HEK293 (cell line): ENCODE measurements around the gene EDDM13.
A peak's percentile ranks its signal among the peaks of the same experiment; 100 is the strongest.

Experiments used
- EGR2 ChIP-seq: fragments of 450-650 bp; formaldehyde crosslinking; IDR thresholded peaks from 2 replicates; pipeline ENCODE4 v1.5.1; 2016; ENCODE audit warnings: low read depth, missing biosample characterization, missing genetic modification characterization
- GLI4 ChIP-seq: fragments of 450-650 bp; formaldehyde crosslinking; IDR thresholded peaks from 2 replicates; pipeline ENCODE4 v1.5.1; 2016; ENCODE audit warnings: missing biosample characterization, missing genetic modification characterization
- GLIS1 ChIP-seq: fragments of 450-650 bp; formaldehyde crosslinking; IDR thresholded peaks from 2 replicates; pipeline ENCODE4 v1.5.1; 2016; ENCODE audit warnings: missing biosample characterization, missing genetic modification characterization
- HOXC10 ChIP-seq: sonication (generic); formaldehyde crosslinking; IDR thresholded peaks from 2 replicates; pipeline ENCODE4 v1.8.1; 2023; ENCODE audit warnings: mild to moderate bottlenecking, missing genetic modification reagents
- KLF1 ChIP-seq: fragments of 450-650 bp; formaldehyde crosslinking; IDR thresholded peaks from 2 replicates; pipeline ENCODE4 v1.5.1; 2016; ENCODE audit warnings: missing biosample characterization, missing genetic modification characterization
- KLF7 ChIP-seq: fragments of 450-650 bp; formaldehyde crosslinking; IDR thresholded peaks from 2 replicates; pipeline ENCODE4 v1.5.1; 2016; ENCODE audit warnings: missing biosample characterization, missing genetic modification characterization, borderline replicate concordance
- KLF8 ChIP-seq: fragments of 450-650 bp; formaldehyde crosslinking; IDR thresholded peaks from 2 replicates; pipeline ENCODE4 v1.5.1; 2016; ENCODE audit warnings: missing biosample characterization, missing genetic modification characterization
- MZF1 ChIP-seq: fragments of 450-650 bp; formaldehyde crosslinking; IDR thresholded peaks from 2 replicates; pipeline ENCODE4 v1.5.1; 2017; ENCODE audit warnings: missing biosample characterization, missing genetic modification characterization, borderline replicate concordance
- SP2 ChIP-seq: fragments of 450-650 bp; formaldehyde crosslinking; IDR thresholded peaks from 2 replicates; pipeline ENCODE4 v1.5.1; 2016; ENCODE audit warnings: missing biosample characterization, missing genetic modification characterization
- SP3 ChIP-seq: fragments of 450-650 bp; formaldehyde crosslinking; IDR thresholded peaks from 2 replicates; pipeline ENCODE4 v1.5.1; 2016; ENCODE audit warnings: missing biosample characterization, missing genetic modification characterization
- SP7 ChIP-seq: fragments of 450-650 bp; formaldehyde crosslinking; IDR thresholded peaks from 2 replicates; pipeline ENCODE4 v1.5.1; 2016; ENCODE audit warnings: missing biosample characterization, missing genetic modification characterization
- ZBTB7A ChIP-seq: fragments of 450-650 bp; formaldehyde crosslinking; IDR thresholded peaks from 2 replicates; pipeline ENCODE4 v1.5.1; 2016; ENCODE audit warnings: low read depth, missing biosample characterization, missing genetic modification characterization
- ZBTB8A ChIP-seq: fragments of 450-650 bp; formaldehyde crosslinking; IDR thresholded peaks from 2 replicates; pipeline ENCODE4 v1.5.1; 2016; ENCODE audit warnings: missing biosample characterization, missing genetic modification characterization
- ZEB2 ChIP-seq: fragments of 450-650 bp; formaldehyde crosslinking; IDR thresholded peaks from 2 replicates; pipeline ENCODE4 v1.5.1; 2016; ENCODE audit warnings: missing biosample characterization, missing genetic modification characterization
- ZIC2 ChIP-seq: fragments of 450-650 bp; formaldehyde crosslinking; IDR thresholded peaks from 2 replicates; pipeline ENCODE4 v1.5.1; 2016; ENCODE audit warnings: missing biosample characterization, missing genetic modification characterization
- ZNF132 ChIP-seq: fragments of 450-650 bp; formaldehyde crosslinking; IDR thresholded peaks from 2 replicates; pipeline ENCODE4 v1.5.1; 2017; ENCODE audit warnings: missing biosample characterization, missing genetic modification characterization, borderline replicate concordance
- ZNF140 ChIP-seq: fragments of 450-650 bp; formaldehyde crosslinking; IDR thresholded peaks from 2 replicates; pipeline ENCODE4 v1.5.1; 2016; ENCODE audit warnings: missing biosample characterization, missing genetic modification characterization
- ZNF24 ChIP-seq: fragments of 450-650 bp; formaldehyde crosslinking; IDR thresholded peaks from 2 replicates; pipeline ENCODE4 v1.5.1; 2016; ENCODE audit warnings: missing biosample characterization, missing genetic modification characterization
- ZNF324 ChIP-seq: fragments of 450-650 bp; formaldehyde crosslinking; IDR thresholded peaks from 2 replicates; pipeline ENCODE4 v1.5.1; 2016; ENCODE audit warnings: missing biosample characterization, missing genetic modification characterization
- ZNF394 ChIP-seq: fragments of 450-650 bp; formaldehyde crosslinking; IDR thresholded peaks from 2 replicates; pipeline ENCODE4 v1.5.1; 2016; ENCODE audit warnings: missing biosample characterization, missing genetic modification characterization, mild to moderate bottlenecking, moderate library complexity, borderline replicate concordance
- ZNF423 ChIP-seq: fragments of 450-650 bp; formaldehyde crosslinking; IDR thresholded peaks from 2 replicates; pipeline ENCODE4 v1.5.1; 2016; ENCODE audit warnings: missing biosample characterization, missing genetic modification characterization
- ZNF501 ChIP-seq: fragments of 450-650 bp; formaldehyde crosslinking; IDR thresholded peaks from 2 replicates; pipeline ENCODE4 v1.5.1; 2016; ENCODE audit warnings: missing biosample characterization, missing genetic modification characterization
- ZNF548 ChIP-seq: fragments of 450-650 bp; formaldehyde crosslinking; IDR thresholded peaks from 2 replicates; pipeline ENCODE4 v1.5.1; 2016; ENCODE audit warnings: missing biosample characterization, missing genetic modification characterization
- ZNF623 ChIP-seq: fragments of 450-650 bp; formaldehyde crosslinking; IDR thresholded peaks from 2 replicates; pipeline ENCODE4 v1.5.1; 2016; ENCODE audit warnings: missing biosample characterization, missing genetic modification characterization
- ZNF629 ChIP-seq: fragments of 450-650 bp; formaldehyde crosslinking; IDR thresholded peaks from 2 replicates; pipeline ENCODE4 v1.5.1; 2017; ENCODE audit warnings: missing biosample characterization, missing genetic modification characterization
- ZNF843 ChIP-seq: fragments of 450-650 bp; formaldehyde crosslinking; IDR thresholded peaks from 2 replicates; pipeline ENCODE4 v1.5.1; 2016; ENCODE audit warnings: missing biosample characterization, missing genetic modification characterization
- ZXDB ChIP-seq: fragments of 450-650 bp; formaldehyde crosslinking; IDR thresholded peaks from 2 replicates; pipeline ENCODE4 v1.5.1; 2016; ENCODE audit warnings: missing biosample characterization, missing genetic modification characterization
- TF ChIP-seq, protein P1 (sequence below): fragments of 450-650 bp; formaldehyde crosslinking; conservative IDR thresholded peaks from 2 replicates; pipeline ENCODE4 v1.5.1; 2016; ENCODE audit warnings: low read depth, missing biosample characterization, missing genetic modification characterization
- TF ChIP-seq, protein P2 (sequence below): fragments of 450-650 bp; IDR thresholded peaks from 2 replicates; pipeline ENCODE4 v1.5.1; 2018; ENCODE audit warnings: missing biosample characterization, mild to moderate bottlenecking, missing genetic modification characterization
- TF ChIP-seq, protein P3 (sequence below): fragments of 450-650 bp; formaldehyde crosslinking; IDR thresholded peaks from 2 replicates; pipeline ENCODE4 v1.5.1; 2017; ENCODE audit warnings: missing biosample characterization, missing genetic modification characterization
- TF ChIP-seq, protein P4 (sequence below): fragments of 450-650 bp; formaldehyde crosslinking; IDR thresholded peaks from 2 replicates; pipeline ENCODE4 v1.5.1; 2016; ENCODE audit warnings: missing biosample characterization, missing genetic modification characterization, low read depth

Gene EDDM13

DNA sequence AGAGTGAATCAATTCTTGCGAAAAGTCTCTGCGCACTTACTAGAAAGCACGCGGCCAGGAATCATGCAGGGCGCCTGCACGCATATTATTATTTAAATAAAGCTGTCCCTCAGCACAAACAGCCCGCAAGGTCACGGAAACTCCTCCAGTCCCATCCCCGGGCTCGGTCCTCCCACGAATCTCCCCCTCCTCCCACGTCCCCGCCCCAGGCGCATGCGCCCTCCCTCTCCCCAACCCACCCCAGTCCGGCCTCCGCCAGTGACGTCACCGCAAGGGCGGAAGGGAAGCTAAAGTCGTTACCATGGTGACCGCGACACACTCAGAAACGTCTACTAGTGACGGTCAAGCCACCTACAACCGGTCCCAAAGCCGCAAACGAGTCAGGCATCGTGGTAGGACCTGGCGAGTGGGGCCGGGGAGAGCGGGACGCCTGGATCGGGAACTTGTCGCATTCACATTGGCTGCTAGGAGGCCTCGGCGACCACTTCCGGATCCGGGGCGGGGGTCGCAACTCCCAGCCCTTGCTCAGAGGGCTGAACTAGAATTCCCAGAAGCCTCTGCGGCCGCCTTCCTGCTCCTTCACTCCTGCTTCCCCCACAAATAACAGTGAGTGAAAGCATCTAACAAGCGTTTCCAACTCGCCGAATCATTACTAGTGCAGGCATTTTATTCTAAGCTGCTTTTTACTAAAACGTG is 42.0 kb downstream of the EDDM13 start, which contains the start of gene ZSCAN5A (continued):
- TF ChIP-seq, protein P1, sequence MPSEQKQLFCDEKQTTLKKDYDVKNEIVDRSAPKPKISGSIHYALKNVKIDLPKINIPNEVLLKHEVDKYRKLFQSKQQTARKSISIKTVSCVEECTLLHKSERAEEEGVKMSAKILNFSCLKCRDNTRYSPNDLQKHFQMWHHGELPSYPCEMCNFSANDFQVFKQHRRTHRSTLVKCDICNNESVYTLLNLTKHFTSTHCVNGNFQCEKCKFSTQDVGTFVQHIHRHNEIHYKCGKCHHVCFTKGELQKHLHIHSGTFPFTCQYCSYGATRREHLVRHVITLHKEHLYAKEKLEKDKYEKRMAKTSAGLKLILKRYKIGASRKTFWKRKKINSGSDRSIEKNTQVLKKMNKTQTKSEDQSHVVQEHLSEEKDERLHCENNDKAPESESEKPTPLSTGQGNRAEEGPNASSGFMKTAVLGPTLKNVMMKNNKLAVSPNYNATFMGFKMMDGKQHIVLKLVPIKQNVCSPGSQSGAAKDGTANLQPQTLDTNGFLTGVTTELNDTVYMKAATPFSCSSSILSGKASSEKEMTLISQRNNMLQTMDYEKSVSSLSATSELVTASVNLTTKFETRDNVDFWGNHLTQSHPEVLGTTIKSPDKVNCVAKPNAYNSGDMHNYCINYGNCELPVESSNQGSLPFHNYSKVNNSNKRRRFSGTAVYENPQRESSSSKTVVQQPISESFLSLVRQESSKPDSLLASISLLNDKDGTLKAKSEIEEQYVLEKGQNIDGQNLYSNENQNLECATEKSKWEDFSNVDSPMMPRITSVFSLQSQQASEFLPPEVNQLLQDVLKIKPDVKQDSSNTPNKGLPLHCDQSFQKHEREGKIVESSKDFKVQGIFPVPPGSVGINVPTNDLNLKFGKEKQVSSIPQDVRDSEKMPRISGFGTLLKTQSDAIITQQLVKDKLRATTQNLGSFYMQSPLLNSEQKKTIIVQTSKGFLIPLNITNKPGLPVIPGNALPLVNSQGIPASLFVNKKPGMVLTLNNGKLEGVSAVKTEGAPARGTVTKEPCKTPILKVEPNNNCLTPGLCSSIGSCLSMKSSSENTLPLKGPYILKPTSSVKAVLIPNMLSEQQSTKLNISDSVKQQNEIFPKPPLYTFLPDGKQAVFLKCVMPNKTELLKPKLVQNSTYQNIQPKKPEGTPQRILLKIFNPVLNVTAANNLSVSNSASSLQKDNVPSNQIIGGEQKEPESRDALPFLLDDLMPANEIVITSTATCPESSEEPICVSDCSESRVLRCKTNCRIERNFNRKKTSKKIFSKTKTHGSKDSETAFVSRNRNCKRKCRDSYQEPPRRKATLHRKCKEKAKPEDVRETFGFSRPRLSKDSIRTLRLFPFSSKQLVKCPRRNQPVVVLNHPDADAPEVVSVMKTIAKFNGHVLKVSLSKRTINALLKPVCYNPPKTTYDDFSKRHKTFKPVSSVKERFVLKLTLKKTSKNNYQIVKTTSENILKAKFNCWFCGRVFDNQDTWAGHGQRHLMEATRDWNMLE (tag by site-specific recombination), result peak; percentile 99
- TF ChIP-seq ZNF623 (tag by site-specific recombination) (no peak), ZEB2 (tag by site-specific recombination) (0 out of 2 replicates have a peak, but pooled peaks have one; percentile 21), ZNF324 (peak; percentile 79; the same call in 1 of the 2 replicates), ZBTB7A (tag by site-specific recombination) (0 out of 2 replicates have a peak, but pooled peaks have one; percentile 63), ZNF132 (tag by site-specific recombination) (no peak), GLIS1 (tag by site-specific recombination) (no peak), GLI4 (peak; percentile 76; the same call in 1 of the 2 replicates), ZNF394 (peak; percentile 14; the same call in 1 of the 2 replicates), KLF1 (tag by site-specific recombination) (peak; percentile 80), SP7 (peak; percentile 75), ZXDB (peak; percentile 96), ZNF140 (tag by site-specific recombination) (no peak), KLF7 (tag by site-specific recombination) (0 out of 2 replicates have a peak, but pooled peaks have one; percentile 32), ZNF843 (tag by site-specific recombination) (peak; percentile 63; the same call in 1 of the 2 replicates), ZNF629 (tag by site-specific recombination) (peak; percentile 96), SP3 (tag by site-specific recombination) (peak; percentile 91), ZNF423 (tag by site-specific recombination) (no peak), SP2 (tag by site-specific recombination) (peak; percentile 82), ZNF548 (tag by site-specific recombination) (no peak), HOXC10 (peak; percentile 63; the same call in 1 of the 2 replicates), EGR2 (tag by site-specific recombination) (peak; percentile 93), ZNF501 (tag by site-specific recombination) (0 out of 2 replicates have a peak, but pooled peaks have one; percentile 72), ZIC2 (no peak), ZNF24 (tag by site-specific recombination) (0 out of 2 replicates have a peak, but pooled peaks have one; percentile 42), KLF8 (tag by site-specific recombination) (peak; percentile 92), MZF1 (tag by site-specific recombination) (peak; percentile 97), ZBTB8A (tag by site-specific recombination) (0 out of 2 replicates have a peak, but pooled peaks have one; percentile 10)
- TF ChIP-seq, protein P2, sequence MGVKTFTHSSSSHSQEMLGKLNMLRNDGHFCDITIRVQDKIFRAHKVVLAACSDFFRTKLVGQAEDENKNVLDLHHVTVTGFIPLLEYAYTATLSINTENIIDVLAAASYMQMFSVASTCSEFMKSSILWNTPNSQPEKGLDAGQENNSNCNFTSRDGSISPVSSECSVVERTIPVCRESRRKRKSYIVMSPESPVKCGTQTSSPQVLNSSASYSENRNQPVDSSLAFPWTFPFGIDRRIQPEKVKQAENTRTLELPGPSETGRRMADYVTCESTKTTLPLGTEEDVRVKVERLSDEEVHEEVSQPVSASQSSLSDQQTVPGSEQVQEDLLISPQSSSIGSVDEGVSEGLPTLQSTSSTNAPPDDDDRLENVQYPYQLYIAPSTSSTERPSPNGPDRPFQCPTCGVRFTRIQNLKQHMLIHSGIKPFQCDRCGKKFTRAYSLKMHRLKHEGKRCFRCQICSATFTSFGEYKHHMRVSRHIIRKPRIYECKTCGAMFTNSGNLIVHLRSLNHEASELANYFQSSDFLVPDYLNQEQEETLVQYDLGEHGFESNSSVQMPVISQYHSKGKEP, result no peak
- TF ChIP-seq, protein P3, sequence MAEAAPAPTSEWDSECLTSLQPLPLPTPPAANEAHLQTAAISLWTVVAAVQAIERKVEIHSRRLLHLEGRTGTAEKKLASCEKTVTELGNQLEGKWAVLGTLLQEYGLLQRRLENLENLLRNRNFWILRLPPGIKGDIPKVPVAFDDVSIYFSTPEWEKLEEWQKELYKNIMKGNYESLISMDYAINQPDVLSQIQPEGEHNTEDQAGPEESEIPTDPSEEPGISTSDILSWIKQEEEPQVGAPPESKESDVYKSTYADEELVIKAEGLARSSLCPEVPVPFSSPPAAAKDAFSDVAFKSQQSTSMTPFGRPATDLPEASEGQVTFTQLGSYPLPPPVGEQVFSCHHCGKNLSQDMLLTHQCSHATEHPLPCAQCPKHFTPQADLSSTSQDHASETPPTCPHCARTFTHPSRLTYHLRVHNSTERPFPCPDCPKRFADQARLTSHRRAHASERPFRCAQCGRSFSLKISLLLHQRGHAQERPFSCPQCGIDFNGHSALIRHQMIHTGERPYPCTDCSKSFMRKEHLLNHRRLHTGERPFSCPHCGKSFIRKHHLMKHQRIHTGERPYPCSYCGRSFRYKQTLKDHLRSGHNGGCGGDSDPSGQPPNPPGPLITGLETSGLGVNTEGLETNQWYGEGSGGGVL, result peak; percentile 45; the same call in 1 of the 2 replicates
- TF ChIP-seq, protein P4, sequence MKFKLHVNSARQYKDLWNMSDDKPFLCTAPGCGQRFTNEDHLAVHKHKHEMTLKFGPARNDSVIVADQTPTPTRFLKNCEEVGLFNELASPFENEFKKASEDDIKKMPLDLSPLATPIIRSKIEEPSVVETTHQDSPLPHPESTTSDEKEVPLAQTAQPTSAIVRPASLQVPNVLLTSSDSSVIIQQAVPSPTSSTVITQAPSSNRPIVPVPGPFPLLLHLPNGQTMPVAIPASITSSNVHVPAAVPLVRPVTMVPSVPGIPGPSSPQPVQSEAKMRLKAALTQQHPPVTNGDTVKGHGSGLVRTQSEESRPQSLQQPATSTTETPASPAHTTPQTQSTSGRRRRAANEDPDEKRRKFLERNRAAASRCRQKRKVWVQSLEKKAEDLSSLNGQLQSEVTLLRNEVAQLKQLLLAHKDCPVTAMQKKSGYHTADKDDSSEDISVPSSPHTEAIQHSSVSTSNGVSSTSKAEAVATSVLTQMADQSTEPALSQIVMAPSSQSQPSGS (tag by site-specific recombination), result peak; percentile 98
